Astrocyte (in vitro differentiated cells and primary cell): ENCODE data around the gene ANKRD24.
"Not testable (repeated sequence)": the region's sequence is repeated elsewhere in the genome, so short reads cannot be mapped to it uniquely, and the experiment has no call there.

Experiments
- EZH2 ChIP-seq: IDR thresholded peaks from 2 replicates; pipeline ENCODE4 v1.6.1; 2012; ENCODE audit warnings: mild to moderate bottlenecking, low read length, inconsistent platforms; ENCODE audit not compliant: insufficient read depth
- TF ChIP-seq, protein P1 (sequence below): IDR thresholded peaks from 2 replicates; pipeline ENCODE4 v1.5.1; 2011; ENCODE audit warnings: low read depth, mild to moderate bottlenecking, inconsistent platforms, low read length, moderate library complexity; ENCODE audit not compliant: insufficient read depth

GRCh38 chr19:4218523-4218922 lies 36.0 kb downstream of the ANKRD24 start:
- TF ChIP-seq, protein P1, sequence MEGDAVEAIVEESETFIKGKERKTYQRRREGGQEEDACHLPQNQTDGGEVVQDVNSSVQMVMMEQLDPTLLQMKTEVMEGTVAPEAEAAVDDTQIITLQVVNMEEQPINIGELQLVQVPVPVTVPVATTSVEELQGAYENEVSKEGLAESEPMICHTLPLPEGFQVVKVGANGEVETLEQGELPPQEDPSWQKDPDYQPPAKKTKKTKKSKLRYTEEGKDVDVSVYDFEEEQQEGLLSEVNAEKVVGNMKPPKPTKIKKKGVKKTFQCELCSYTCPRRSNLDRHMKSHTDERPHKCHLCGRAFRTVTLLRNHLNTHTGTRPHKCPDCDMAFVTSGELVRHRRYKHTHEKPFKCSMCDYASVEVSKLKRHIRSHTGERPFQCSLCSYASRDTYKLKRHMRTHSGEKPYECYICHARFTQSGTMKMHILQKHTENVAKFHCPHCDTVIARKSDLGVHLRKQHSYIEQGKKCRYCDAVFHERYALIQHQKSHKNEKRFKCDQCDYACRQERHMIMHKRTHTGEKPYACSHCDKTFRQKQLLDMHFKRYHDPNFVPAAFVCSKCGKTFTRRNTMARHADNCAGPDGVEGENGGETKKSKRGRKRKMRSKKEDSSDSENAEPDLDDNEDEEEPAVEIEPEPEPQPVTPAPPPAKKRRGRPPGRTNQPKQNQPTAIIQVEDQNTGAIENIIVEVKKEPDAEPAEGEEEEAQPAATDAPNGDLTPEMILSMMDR, result not testable (repeated sequence)
- not testable (repeated sequence) for TF ChIP-seq EZH2
